K562 treated with DMSO at 1 percent for 48 hours (cell line): Measurements from ENCODE around the gene GTF2B. TPM values are rescaled to one million over a fixed set of nuclear protein-coding genes. Genes with fewer than 3 reads are reported as not detected.

ENCODE experiments used
- total RNA-seq: library from RNA; unstranded; fragments of 300-600 nt; gene quantifications from 2 replicates; pipeline ENCODE4 v1.2.3, GENCODE V29; 2022; ENCODE audit warnings: low replicate concordance; ENCODE audit errors: extremely low read depth

The GTF2B gene
- not detected in 2 replicates for total RNA-seq

GRCh38 chr1:88891318-88891950, at the start of gene GTF2B:
GTF2B (minus strand) TSS chr1:88891567; CDS start chr1:88891499, 68 bp downstream.

Other genes with a start within 250 kb of the GTF2B start
- gene PKN2, start 207.3 kb downstream of the GTF2B start, total RNA-seq, result not detected in 2 replicates
- gene KYAT3, start 101.1 kb upstream of the GTF2B start, total RNA-seq, result not detected in 2 replicates
- gene RBMXL1, start 101.1 kb upstream of the GTF2B start, total RNA-seq, result not detected in 2 replicates
- gene GBP3, start 131.3 kb upstream of the GTF2B start, total RNA-seq, result not detected in 2 replicates
- not detected in 2 replicates for gene GBP1, start 173.6 kb upstream of the GTF2B start, total RNA-seq
- not detected in 2 replicates for gene GBP2, start 234.5 kb upstream of the GTF2B start, total RNA-seq